Astrocyte of the cerebellum (primary cell): Measurements from ENCODE around the gene LIMK1.
"Not testable (repeated sequence)": the region's sequence is repeated elsewhere in the genome, so short reads cannot be mapped to it uniquely, and the experiment has no call there.

Experiments used
- DNase-seq: peaks from one replicate; pipeline ENCODE4 v3.0.0-alpha.2; 2011; ENCODE audit warnings: low read depth
- H3K4me3 ChIP-seq: 2 replicates; pipeline ENCODE4 v1.5.1; 2011; ENCODE audit warnings: mild to moderate bottlenecking, low read depth, low read length, moderate library complexity
- CTCF ChIP-seq: IDR thresholded peaks from 2 replicates; pipeline ENCODE4 v1.5.1; 2012; ENCODE audit warnings: low read length, low read depth, moderate library complexity, mild to moderate bottlenecking; ENCODE audit errors: missing control alignments
- in situ Hi-C: cut with HindIII; loops from 2 replicates; pipeline ENCODE4 v1.10.0; 2017; ENCODE audit warnings: low sequenced_read_pairs

Gene LIMK1

DNA sequence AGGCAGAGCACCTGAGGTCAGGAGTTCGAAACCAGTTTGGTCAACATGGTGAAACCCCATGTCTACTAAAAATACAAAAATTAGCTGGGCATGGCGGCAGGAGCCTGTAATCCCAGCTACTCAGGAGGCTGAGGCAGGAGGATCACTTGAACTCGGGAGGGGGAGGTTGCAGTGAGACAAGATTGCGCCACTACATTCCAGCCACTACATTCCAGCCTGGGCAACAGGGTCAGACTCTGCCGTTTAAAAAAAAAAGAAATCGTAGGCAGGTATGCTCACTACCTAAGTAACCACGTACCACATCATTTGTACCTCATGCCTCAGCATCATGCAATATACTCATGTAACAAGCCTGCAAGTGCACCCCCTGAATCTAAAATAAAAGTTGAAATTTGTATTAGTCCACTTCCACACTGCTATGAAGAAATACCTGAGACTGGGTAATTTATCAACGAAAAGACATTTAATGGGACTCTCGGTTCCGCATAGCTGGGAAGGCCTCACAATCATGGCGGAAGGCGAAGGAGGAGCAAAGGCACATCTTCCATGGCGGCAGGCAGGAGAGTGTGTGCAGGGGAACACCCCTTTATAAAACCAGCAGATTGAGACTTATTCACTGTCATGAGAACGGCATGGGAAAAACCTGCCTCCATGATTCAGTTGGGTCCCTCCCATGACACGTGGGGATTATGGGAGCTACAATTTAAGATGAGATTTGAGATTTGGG is 82.4 kb downstream of the LIMK1 start:
- in situ Hi-C loops = no loop called here
- no peak overlapping the region for H3K4me3 ChIP-seq
- no peak for DNase-seq
- no peak for TF ChIP-seq CTCF

- H3K4me3 ChIP-seq, DNase-seq, in situ Hi-C loops: not testable (repeated sequence)
Measured at GRCh38 chr7:74167324-74167723, 83.7 kb downstream of the LIMK1 start.
